ENCODE measurements around the gene EVA1C.
"Not testable (repeated sequence)": the region's sequence is repeated elsewhere in the genome, so short reads cannot be mapped to it uniquely, and the experiment has no call there.

EVA1C gene

DNA sequence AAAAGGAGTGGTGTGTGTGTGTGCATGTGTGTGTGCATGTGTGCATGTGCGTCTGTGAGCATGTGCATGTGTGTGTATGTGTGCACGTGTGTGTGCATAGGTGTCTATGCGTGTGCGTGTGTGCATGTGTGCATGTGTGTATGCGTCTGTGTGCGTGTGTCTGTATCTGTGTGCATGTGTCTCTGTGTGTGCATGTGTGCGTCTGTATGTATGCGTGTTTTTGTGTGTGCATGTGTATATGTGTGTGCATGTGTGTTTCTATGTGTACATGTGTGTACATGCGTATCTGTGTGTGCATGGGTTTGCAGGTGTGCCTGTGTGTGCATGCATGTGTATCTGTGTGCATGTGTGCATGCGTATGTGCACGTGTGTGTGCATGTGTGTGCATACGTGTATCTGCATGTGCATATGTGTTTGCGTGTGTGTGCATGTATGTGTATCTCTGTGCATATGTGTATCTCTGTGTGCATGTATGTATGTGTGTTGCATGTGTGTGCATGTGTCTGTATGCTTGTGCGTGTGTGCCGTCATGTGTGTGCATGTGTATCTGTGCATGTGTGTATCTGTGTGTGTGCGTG, 94.9 kb downstream of the EVA1C start:
- no peaks in the 10 kb centered on the region for H3K79me2 ChIP-seq (ENCODE audit: insufficient read depth, low read length)
- no peaks in the 10 kb centered on the region for H3F3A ChIP-seq (ENCODE audit: low read depth)
- no peaks in the 10 kb centered on the region for H3K27me3 ChIP-seq (ENCODE audit: insufficient read depth, low read length, poor library complexity, severe bottlenecking)
- no peak overlapping the region for H3K4me2 ChIP-seq (ENCODE audit: low read depth, low read length, poor library complexity, severe bottlenecking)
- H3K9me3 ChIP-seq (ENCODE audit: insufficient read depth, low read depth, low read length) = peaks cover 2% of the 10 kb centered on the region; the same call in 1 of the 2 replicates
- no peaks in the 10 kb centered on the region for H3K4me1 ChIP-seq (ENCODE audit: insufficient read depth, low read length, poor library complexity, severe bottlenecking)
- no peak overlapping the region for H3K9ac ChIP-seq (ENCODE audit: low read depth, low read length, poor library complexity, severe bottlenecking)
- H3K36me3 ChIP-seq (ENCODE audit: insufficient read depth, low read length) = no peaks in the 10 kb centered on the region
- no peaks in the 10 kb centered on the region for H3K9me2 ChIP-seq (replicated peaks; ENCODE audit: low read depth, low read length)
- no peak overlapping the region for H3K4me3 ChIP-seq (ENCODE audit: low read length, poor library complexity, severe bottlenecking)
- no peak overlapping the region for H2AFZ ChIP-seq (ENCODE audit: low read length)
- no peaks in the 10 kb centered on the region for H4K20me1 ChIP-seq (ENCODE audit: insufficient read depth, low read length, poor library complexity, severe bottlenecking)
- TF ChIP-seq, protein P1, sequence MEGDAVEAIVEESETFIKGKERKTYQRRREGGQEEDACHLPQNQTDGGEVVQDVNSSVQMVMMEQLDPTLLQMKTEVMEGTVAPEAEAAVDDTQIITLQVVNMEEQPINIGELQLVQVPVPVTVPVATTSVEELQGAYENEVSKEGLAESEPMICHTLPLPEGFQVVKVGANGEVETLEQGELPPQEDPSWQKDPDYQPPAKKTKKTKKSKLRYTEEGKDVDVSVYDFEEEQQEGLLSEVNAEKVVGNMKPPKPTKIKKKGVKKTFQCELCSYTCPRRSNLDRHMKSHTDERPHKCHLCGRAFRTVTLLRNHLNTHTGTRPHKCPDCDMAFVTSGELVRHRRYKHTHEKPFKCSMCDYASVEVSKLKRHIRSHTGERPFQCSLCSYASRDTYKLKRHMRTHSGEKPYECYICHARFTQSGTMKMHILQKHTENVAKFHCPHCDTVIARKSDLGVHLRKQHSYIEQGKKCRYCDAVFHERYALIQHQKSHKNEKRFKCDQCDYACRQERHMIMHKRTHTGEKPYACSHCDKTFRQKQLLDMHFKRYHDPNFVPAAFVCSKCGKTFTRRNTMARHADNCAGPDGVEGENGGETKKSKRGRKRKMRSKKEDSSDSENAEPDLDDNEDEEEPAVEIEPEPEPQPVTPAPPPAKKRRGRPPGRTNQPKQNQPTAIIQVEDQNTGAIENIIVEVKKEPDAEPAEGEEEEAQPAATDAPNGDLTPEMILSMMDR (conservative IDR thresholded peaks at IDR 0.05; ENCODE audit: low read length) = no peak
- TF ChIP-seq EZH2phosphoT487 (IDR thresholded peaks at IDR 0.05; ENCODE audit: borderline replicate concordance) = no peak

DNA sequence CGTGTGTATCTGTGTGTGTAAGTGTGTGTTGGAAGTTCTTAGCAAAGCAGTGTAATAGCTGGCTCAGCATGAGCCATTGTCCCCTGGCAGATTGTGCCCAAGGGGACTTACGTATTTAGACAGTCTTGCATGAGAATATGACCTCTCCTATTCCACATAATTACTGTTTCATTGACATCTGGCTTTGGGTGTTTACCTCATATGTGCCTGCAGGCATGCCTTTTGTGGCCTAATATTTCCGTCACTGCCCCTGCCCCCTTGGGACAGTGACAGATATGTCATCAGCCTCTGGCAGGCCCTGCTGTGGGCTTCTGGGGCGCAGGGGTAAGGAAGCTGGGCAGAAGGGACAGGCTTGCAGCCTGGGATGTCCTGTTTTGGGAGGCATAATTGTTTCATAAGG, 95.5 kb downstream of the EVA1C start:
- not testable (repeated sequence) for H3K9ac ChIP-seq (ENCODE audit: low read depth, low read length, poor library complexity, severe bottlenecking); H3K27me3 ChIP-seq (ENCODE audit: insufficient read depth, low read length, poor library complexity, severe bottlenecking); H3K4me1 ChIP-seq (ENCODE audit: insufficient read depth, low read length, poor library complexity, severe bottlenecking); H3K4me2 ChIP-seq (ENCODE audit: low read depth, low read length, poor library complexity, severe bottlenecking); H3K4me3 ChIP-seq (ENCODE audit: low read length, poor library complexity, severe bottlenecking); H3F3A ChIP-seq (ENCODE audit: low read depth); H3K9me2 ChIP-seq (replicated peaks; ENCODE audit: low read depth, low read length); H3K9me3 ChIP-seq (ENCODE audit: insufficient read depth, low read depth, low read length); H3K79me2 ChIP-seq (ENCODE audit: insufficient read depth, low read length); H3K36me3 ChIP-seq (ENCODE audit: insufficient read depth, low read length); H2AFZ ChIP-seq (ENCODE audit: low read length); H4K20me1 ChIP-seq (ENCODE audit: insufficient read depth, low read length, poor library complexity, severe bottlenecking)

DNA sequence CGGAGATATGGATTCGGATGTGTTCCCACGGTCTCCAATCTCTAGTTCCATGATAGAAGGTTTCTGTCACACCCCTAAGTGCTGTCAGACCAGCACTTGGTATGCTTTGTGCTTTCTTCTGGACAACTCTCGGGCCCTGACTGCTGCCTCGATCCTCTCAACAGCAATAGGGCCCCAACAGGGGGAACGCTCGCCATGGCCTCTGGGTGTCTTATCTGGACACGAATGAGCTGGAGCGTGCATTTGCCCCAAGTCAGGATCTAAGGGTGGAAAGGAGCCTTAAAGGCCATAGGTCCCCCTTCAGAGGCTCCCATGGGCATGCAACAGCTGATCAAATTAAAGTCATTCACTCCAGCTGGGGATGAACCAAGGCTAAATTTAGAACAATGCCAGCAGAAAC, 96.1 kb downstream of the EVA1C start:
- no peaks in the 10 kb centered on the region for H3K27me3 ChIP-seq (ENCODE audit: insufficient read depth, low read length, poor library complexity, severe bottlenecking)
- no peak overlapping the region for H3K4me2 ChIP-seq (ENCODE audit: low read depth, low read length, poor library complexity, severe bottlenecking)
- no peak overlapping the region for H2AFZ ChIP-seq (ENCODE audit: low read length)
- H3K9me3 ChIP-seq (ENCODE audit: insufficient read depth, low read depth, low read length) = peaks cover 2% of the 10 kb centered on the region; the same call in 1 of the 2 replicates
- H3K36me3 ChIP-seq (ENCODE audit: insufficient read depth, low read length) = no peaks in the 10 kb centered on the region
- no peak overlapping the region for H3K9ac ChIP-seq (ENCODE audit: low read depth, low read length, poor library complexity, severe bottlenecking)
- H3K9me2 ChIP-seq (replicated peaks; ENCODE audit: low read depth, low read length) = no peaks in the 10 kb centered on the region
- no peaks in the 10 kb centered on the region for H3K79me2 ChIP-seq (ENCODE audit: insufficient read depth, low read length)
- H4K20me1 ChIP-seq (ENCODE audit: insufficient read depth, low read length, poor library complexity, severe bottlenecking) = no peaks in the 10 kb centered on the region
- TF ChIP-seq EZH2phosphoT487 (IDR thresholded peaks at IDR 0.05; ENCODE audit: borderline replicate concordance) = no peak
- TF ChIP-seq, protein P1 (conservative IDR thresholded peaks at IDR 0.05; ENCODE audit: low read length) = no peak
- H3K4me3 ChIP-seq (ENCODE audit: low read length, poor library complexity, severe bottlenecking) = no peak overlapping the region
- H3F3A ChIP-seq (ENCODE audit: low read depth) = no peaks in the 10 kb centered on the region
- no peaks in the 10 kb centered on the region for H3K4me1 ChIP-seq (ENCODE audit: insufficient read depth, low read length, poor library complexity, severe bottlenecking)

DNA sequence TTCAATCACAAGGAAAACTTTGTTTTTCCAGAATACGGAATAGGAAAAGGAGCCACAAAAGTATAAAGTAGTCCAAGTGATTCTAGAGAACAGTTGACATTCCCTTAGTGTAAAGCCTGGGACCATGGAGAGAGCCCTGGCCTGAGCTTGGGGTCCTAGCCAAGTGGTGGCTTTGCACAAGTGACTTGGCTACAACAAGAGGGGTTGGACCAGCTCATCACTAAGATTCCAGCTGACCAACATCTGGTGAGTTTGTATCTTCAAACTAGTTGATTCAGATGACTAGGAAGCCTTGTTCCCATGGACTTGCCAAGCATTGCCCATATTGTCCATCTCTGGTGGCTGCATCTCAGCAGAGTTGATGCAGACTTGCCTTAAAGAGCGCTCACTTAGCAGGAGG, 96.5 kb downstream of the EVA1C start:
- not testable (repeated sequence) for H3K4me3 ChIP-seq (ENCODE audit: low read length, poor library complexity, severe bottlenecking); H3F3A ChIP-seq (ENCODE audit: low read depth); H3K27me3 ChIP-seq (ENCODE audit: insufficient read depth, low read length, poor library complexity, severe bottlenecking); H3K9me2 ChIP-seq (replicated peaks; ENCODE audit: low read depth, low read length); H4K20me1 ChIP-seq (ENCODE audit: insufficient read depth, low read length, poor library complexity, severe bottlenecking); H3K79me2 ChIP-seq (ENCODE audit: insufficient read depth, low read length); H2AFZ ChIP-seq (ENCODE audit: low read length); H3K9me3 ChIP-seq (ENCODE audit: insufficient read depth, low read depth, low read length); H3K36me3 ChIP-seq (ENCODE audit: insufficient read depth, low read length); H3K4me2 ChIP-seq (ENCODE audit: low read depth, low read length, poor library complexity, severe bottlenecking); H3K4me1 ChIP-seq (ENCODE audit: insufficient read depth, low read length, poor library complexity, severe bottlenecking); H3K9ac ChIP-seq (ENCODE audit: low read depth, low read length, poor library complexity, severe bottlenecking)
